NCI-H2227 (cell line): ENCODE results near the gene HPN.
"Not testable (repeated sequence)": the region's sequence is repeated elsewhere in the genome, so short reads cannot be mapped to it uniquely, and the experiment has no call there.

Experiments
- DNase-seq: peaks from one replicate; lab custom pipeline; 2025; ENCODE audit not compliant: unreplicated experiment; lab: John Stamatoyannopoulos, UW

The HPN gene

GRCh38 chr19:35041548-35042055, at the start of gene HPN:
TSS of gene HPN (plus strand) at chr19:35041721. CDS start at chr19:35042507, 786 bp downstream.
- DNase-seq = no peak

GRCh38 chr19:34992582-34992981, 48.9 kb upstream of the HPN start:
- not testable (repeated sequence) for DNase-seq

GRCh38 chr19:34994286-34994642, 47.3 kb upstream of the HPN start:
- DNase-seq = no peak

- no peak for DNase-seq
Observed at GRCh38 chr19:34994643-34995541, 46.6 kb upstream of the HPN start.

- no peak for DNase-seq
Observed at GRCh38 chr19:34995551-34995950, 46.0 kb upstream of the HPN start.

GRCh38 chr19:34997071-34997617, 44.4 kb upstream of the HPN start:
- no peak for DNase-seq

GRCh38 chr19:34998224-34998623, 43.3 kb upstream of the HPN start:
- DNase-seq = not testable (repeated sequence)

- DNase-seq = peak; percentile 94
Observed at GRCh38 chr19:34998777-34999497, 42.6 kb upstream of the HPN start.

GRCh38 chr19:34999498-35000337, 41.8 kb upstream of the HPN start, which contains the start of gene GRAMD1A:
TSS of gene GRAMD1A (plus strand) at chr19:35000323. CDS start at chr19:35000479, 156 bp downstream.
- DNase-seq = peak; percentile 100

GRCh38 chr19:35000338-35000646, 41.2 kb upstream of the HPN start:
- DNase-seq = no peak

GRCh38 chr19:35000647-35001501, 40.6 kb upstream of the HPN start:
- DNase-seq = peak; percentile 83

- no peak for DNase-seq
Observed at GRCh38 chr19:35002037-35002535, 39.4 kb upstream of the HPN start.

GRCh38 chr19:35004517-35005255, 36.8 kb upstream of the HPN start:
- DNase-seq = no peak

GRCh38 chr19:35005256-35005977, 36.1 kb upstream of the HPN start:
- DNase-seq = no peak

GRCh38 chr19:35006007-35006341, 35.5 kb upstream of the HPN start:
- DNase-seq = not testable (repeated sequence)

- DNase-seq = no peak
Observed at GRCh38 chr19:35006342-35006998, 35.1 kb upstream of the HPN start.

GRCh38 chr19:35006999-35007365, 34.5 kb upstream of the HPN start:
- no peak for DNase-seq

- DNase-seq = not testable (repeated sequence)
Observed at GRCh38 chr19:35007427-35007826, 34.1 kb upstream of the HPN start.
